Eye (tissue), 1 donor: Measurements from ENCODE around the gene LEUTX.

Experiments used
- DNase-seq: peaks from one replicate; pipeline ENCODE4 v3.0.0-alpha.2; 2015

Gene LEUTX

DNA sequence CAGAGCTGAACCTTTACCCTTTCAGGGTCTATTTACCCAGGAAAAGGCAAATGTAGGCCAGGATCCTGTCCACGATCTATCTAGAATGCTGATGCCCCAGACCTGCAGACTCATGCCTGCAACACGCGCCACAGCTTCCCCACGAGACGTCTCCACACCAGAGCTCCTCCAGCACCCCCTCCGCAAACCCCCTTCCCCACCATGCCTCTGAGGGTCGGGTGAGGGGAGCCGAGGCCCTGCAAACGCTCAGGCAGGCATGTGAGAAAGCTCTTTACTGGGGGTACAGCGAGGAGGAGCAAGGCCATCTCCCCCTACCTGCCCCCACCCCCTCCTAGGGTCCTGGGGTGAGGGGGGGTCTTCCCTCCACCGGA lies 46.4 kb downstream of the LEUTX start:
- no peak for DNase-seq

DNA sequence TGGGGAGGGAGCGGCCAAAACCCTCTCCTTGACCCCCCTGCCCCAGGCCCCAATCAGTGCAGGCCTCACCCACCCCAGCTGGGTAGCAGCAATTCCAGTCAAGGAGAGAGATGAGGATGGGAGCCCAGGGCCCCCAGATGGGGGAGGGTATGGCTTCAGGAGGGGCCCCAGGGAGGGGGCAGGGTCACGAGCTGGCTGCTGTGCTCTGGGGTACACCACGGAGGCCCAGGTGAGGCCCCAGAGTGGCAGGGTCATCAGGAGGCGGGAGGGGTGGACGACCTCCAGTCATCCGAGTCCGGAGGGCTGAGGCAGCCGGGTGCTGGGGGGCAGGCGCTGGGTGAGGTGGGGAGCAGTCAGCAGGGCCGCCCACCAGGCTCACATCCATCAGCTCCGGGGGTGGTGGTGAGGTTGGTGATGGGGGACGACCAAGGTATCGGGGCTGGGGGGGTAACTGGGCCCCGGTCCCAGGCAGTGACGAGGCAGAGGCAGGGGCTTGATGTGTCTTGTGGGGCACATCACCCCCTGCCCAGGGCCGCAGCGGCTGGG lies 47.0 kb downstream of the LEUTX start:
- DNase-seq, result no peak

DNA sequence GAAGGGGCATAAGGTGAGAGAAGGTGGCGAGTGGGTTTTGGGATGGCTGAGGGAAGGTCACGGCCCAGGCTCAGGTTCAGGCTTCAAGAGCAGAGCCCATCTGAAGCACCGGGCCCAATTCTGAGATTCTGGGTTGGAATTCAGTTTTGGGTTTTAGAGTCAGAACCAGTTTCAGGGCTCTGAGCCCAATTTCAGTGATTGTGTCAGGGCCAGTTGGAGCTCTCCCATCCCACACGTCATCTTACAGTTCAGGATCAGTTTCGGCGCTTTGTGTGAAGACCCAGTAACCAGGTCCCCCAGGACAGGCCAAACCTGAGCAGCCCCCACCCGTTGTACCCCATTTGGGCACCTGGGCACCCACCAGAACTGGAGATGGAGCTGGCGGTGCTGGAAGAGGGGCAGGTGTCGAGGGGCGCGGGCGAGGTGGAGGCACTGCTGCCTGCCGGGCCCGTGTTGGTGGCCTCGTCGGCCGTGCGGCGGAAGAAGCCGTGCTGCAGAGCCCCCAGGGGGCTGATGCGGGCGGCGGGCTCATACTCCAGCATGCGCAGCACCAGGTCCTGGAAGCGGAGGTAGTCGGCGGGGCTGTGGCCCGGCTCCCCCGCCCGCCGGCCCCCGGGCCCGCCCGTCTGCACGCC lies 47.8 kb downstream of the LEUTX start:
- DNase-seq, result no peak

DNA sequence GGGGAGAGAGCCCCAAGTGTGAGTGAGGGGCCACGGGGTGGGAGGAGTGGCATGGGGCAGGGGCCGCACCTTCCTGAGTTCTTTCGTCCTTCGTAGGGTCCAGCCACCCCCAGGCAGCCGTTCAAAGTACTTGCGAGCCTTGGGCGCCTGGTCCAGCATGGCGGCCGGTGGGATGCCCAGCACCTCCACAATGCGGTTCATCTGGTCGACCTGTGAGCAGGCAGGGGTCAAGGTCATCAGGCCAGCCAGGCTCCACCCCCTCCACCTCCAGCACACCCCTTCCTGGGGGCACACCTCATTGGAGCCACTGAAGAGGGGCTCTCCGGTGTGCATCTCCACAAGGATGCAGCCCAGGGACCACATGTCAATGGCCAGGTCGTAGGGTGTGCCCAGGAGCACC lies 48.6 kb downstream of the LEUTX start:
- no peak for DNase-seq

DNA sequence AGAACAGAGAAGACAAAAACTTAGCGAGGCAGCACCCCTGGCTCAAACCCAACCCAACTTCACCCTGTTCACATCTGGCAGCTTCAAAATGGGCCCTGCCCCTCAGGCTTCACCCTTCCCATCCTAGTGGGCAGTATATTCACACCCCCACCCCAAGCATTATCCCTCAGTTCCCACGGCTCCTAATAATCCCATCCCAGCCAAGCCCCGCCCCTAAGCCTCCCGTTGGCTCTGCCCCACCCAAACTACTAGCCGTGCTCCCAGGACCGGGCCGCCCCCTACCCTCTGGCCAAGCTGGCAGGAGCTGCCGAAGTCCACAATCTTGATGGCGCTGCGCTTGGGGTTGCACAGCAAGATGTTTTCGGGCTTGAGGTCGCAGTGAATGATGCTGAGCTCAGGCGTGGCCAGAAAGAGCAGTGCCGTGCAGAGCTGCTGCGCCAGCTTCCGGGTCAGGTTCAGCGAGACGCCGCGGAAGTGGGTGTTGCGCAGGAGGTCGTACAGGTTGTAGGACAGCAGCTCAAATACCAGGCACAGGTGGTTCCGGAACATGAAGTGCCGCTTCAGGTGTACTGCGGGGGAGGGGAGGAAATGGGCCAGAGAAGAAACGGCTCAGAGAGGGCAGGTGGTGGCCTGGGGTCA lies 49.5 kb downstream of the LEUTX start:
- DNase-seq, result no peak

DNA sequence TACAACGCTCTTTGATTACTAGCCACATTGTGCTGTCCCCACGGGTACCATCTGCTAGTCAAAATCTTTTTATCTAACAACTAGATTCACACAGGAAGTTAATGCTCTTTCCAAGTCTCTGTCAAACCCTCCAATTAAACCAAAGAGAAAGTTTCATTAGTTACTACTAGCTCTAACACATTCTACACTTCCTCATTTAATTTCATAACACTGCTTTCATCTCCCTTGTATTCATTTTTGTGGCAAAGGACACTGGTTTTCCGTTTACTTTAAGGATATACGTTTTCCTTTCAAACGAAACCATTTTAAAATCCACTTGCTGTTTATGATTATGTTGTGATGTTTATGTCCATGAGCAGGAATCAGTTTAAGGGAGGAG lies 50.0 kb downstream of the LEUTX start:
- DNase-seq, result no peak

DNA sequence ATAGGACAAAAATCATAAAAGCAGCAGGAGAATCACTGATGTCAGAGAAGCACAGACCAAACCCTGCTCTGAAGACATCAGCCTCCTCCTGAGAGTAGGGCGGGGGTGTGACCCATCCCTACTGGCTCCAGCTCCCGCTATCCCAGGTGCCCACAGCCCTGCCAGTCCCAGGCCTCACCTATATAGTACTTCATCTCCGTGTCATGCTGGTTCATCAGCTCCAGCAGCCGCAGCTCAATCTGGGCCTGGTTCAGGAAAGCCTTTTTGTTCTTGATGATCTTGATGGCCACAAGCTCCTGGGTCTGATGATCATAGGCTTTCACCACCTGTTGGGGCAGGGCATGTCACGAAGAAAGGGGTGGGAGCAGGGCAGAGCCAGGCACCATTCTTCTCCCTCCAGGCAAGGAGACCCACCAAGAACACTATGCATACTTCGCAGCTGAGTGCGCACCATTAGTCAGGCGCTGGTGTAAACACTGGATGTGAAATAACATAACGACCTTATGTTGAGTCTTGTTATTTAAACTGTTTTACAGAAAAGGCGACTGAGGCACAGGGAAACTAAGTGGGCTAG lies 51.1 kb downstream of the LEUTX start:
- DNase-seq, result no peak

DNA sequence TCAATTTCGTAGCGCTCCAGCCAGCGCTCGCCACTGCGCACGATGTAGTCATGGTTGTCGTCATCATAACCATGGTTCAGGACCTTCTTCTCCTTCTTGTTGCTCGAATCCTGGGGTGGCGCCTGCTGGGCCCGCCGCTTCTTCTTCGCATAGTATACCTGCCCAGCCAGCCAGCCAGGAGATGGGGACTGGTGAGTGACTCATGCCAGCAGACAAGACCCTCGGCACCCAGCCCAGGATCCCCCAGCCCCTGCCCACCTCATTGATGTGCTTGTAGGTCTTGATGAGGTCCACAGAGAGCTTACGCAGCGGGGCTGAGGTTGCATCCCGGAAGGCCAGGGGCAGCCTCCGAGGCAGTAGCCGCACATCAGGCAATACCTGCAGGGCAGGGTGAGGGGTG lies 51.8 kb downstream of the LEUTX start:
- no peak for DNase-seq

DNA sequence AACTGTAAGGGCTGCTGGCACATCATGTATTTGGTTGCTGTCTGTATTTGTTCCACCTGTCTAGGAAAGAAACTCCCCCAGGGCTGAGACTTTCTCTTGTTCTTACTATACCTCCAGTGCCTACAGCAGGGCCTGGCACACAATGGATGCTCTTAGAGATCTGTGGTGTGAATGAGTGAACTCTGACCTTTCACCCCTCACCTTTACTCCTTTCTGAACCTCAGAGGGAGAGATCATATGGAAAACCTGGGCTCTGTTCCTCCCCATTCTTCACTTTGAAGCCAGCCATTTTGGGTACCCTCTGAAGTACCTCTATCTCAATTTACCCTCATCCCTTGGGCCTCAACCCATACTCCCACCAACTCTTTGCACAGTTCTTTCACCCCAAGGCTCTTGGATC lies 52.2 kb downstream of the LEUTX start:
- no peak for DNase-seq

DNA sequence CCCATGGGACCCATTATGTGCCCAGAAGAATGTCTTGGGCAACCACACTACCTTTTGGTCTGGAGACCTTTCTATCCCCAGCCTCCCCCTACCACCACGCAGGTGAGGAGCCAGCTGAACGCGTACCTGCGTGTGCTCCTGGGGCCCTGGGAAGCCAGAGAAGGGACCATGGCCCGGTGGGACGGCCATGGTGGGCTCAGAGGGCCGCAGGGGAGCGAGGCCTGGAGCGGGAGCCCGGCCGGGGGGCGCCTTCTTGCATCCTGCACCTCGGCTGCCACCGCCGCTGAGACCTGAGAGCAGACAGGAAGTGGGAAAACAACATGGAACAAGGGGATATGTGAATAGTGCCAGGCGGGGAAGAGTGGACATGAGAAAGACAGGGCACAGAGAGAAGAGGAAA lies 53.0 kb downstream of the LEUTX start:
- DNase-seq, result no peak

DNA sequence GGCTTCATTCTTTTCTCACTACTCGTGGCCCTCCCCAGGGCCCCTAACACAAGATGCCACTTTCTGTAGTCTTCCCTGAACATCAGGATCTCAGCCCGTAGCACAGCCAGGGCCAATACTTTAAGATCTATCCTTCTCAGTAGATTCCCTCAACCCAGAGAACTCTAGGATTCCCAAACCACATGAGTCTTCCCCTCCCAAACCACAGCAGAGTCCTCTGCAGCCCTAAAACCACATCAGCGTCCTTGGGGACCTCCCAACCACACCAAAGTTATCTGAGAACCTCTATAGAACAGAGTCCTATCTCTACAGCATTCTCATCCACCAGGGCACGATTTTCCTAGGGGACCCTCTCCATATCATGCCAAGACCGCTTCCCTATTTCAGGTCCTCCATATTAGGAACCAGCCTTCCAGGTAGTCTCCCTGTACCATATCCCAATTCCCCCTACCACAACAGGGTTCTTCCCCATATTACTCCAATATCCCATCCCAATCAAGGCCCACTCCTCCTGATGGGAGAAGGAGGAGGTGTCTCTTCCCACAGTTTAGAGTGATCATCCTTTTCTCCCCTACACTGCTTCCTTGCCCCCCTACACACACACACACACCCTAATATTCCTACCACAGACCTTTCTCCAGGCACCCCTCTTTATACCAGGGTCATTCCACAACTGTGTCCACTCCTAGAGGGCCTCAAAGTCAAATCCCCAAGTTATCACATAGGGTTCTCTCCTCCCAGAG lies 53.9 kb downstream of the LEUTX start:
- no peak for DNase-seq

DNA sequence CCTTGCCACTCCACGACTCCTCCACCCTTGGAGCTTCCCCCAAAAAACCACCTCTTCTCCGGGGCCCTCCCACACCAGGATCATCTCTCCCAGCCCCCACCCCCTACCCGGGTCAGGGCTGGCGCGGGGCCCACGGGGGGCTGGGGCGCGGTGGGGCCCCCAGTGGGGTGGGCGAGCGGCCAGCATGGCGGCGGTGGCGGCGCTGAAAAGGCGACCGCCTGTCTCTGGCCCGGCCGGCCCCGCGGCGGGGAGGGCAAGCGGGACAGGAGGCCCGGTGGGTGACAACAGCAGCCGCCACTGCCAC lies 54.5 kb downstream of the LEUTX start:
- no peak for DNase-seq

DNA sequence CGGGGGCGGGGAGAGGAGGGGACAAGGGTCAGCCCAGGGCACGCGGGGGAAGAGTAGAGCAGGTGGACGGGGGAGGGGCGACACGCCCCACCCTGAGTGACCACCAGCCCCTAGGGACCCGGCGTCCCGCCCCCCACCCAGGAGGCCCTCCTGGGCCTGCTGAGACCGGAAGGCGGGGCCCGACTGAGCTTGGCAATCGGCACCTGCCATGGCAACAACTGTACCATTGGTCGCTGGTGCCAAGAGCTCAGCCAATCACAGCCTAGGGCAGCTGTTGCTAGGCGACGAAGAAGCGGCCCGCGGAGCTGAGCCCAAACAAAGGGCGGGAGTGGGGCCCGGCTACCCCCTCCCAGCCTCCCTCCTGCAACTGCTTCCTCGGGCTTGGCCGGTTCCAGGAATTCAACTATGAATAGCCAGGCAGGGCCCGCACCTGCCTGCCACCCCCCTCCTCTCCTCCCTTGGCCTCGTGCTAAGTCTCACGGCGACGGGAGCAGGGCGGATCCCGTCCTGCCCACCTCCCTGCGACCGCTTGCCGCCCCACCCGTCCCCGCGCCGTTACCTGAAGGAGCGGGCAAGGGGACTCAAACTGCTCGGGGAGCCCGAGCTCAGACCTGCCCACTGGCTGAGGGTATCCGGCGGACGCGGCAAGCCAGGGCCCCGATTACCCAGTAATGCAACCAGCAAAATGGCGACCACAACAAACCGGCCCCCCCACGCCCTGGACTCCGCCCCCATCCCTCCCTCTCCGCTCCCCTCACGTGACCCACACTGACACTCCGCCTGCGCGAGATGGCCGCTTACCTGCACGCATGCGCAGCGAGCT lies 55.0 kb downstream of the LEUTX start, which contains the start of gene DYRK1B:
DYRK1B (minus strand) TSS at position 699 of the 823 bp plus-strand sequence. CDS start 2,295 bp downstream, outside the sequence.
- peak; percentile 99 for DNase-seq

DNA sequence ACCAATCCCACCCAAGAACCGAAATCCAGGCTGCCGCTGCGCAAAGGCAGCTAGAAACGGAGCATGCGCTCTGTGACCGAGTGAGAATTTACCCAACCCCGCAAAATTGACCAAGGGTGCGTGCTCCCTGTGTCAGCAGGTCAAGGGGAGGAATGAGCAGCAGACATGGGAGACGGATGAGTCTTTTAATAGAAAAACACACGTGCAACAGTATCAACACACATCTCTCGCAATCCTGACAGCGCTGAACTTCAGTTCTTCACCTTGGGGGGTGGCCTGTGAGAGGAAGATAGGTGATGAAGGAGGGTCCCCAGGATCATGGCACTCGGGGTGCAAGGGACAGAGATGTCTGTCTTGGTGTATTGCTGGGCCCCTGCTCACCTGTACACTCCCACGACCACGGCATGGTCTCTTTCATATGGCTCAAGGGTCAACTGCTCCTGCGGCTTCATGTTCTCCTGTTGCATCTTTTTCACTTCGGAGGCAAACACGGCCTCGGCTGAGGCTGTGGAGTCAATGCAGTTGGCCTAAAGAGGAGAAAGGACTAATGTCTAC lies 55.7 kb downstream of the LEUTX start:
- no peak for DNase-seq
